K562 (cell line): ENCODE data around the gene ACOT7. TPM values are rescaled to one million over a fixed set of nuclear protein-coding genes. Genes with fewer than 3 reads are reported as not detected.
A peak's percentile ranks its signal among the peaks of the same experiment; 100 is the strongest.

Source experiments
- C11orf30 ChIP-seq: fragments of 450-650 bp; IDR thresholded peaks from 2 replicates; pipeline ENCODE4 v1.6.1; 2016; ENCODE audit warnings: low read depth, mild to moderate bottlenecking
- CBFB ChIP-seq: sonication (generic); formaldehyde crosslinking; IDR thresholded peaks from 2 replicates; pipeline ENCODE4 v1.4.0; 2020; ENCODE audit warnings: mild to moderate bottlenecking, missing genetic modification reagents
- CTCFL ChIP-seq: IDR thresholded peaks from 2 replicates; pipeline ENCODE4 v1.6.1; 2011; ENCODE audit warnings: borderline replicate concordance, low read depth, mild to moderate bottlenecking, moderate library complexity, low read length; ENCODE audit not compliant: insufficient read depth, poor library complexity, severe bottlenecking
- FIP1L1 ChIP-seq: fragments of 200-400 bp; formaldehyde crosslinking; IDR thresholded peaks from 2 replicates; pipeline ENCODE4 v1.6.1; 2018; ENCODE audit warnings: mild to moderate bottlenecking, low read depth, low read length; ENCODE audit not compliant: poor library complexity, severe bottlenecking
- FOXP4 ChIP-seq: sonication (generic); formaldehyde crosslinking; IDR thresholded peaks from 2 replicates; pipeline ENCODE4 v1.8.0; 2022; ENCODE audit warnings: mild to moderate bottlenecking, missing genetic modification reagents, borderline replicate concordance
- MEIS2 ChIP-seq: fragments of 450-650 bp; IDR thresholded peaks from 2 replicates; pipeline ENCODE4 v1.6.1; 2014; ENCODE audit warnings: mild to moderate bottlenecking; ENCODE audit not compliant: partially characterized antibody
- NFATC3 ChIP-seq: fragments of 450-650 bp; IDR thresholded peaks from 2 replicates; pipeline ENCODE4 v1.6.1; 2017; ENCODE audit warnings: mild to moderate bottlenecking
- NUFIP1 ChIP-seq: fragments of 450-650 bp; IDR thresholded peaks from 2 replicates; pipeline ENCODE4 v1.6.1; 2018; ENCODE audit not compliant: partially characterized antibody
- REST ChIP-seq, 2 experiments: fragments of 450-650 bp; formaldehyde crosslinking in 1 of 2; IDR thresholded peaks; 2 replicates each; pipeline versions ENCODE4 v1.4.0 to v1.6.1; 2014 to 2020; ENCODE audit warnings: mild to moderate bottlenecking in 2 of 2, borderline replicate concordance in 1 of 2, low read depth in 1 of 2
- SAP30 ChIP-seq: fragments of 200-600 bp; sonication (generic); IDR thresholded peaks from 2 replicates; pipeline ENCODE4 v1.6.1; 2012; ENCODE audit warnings: borderline replicate concordance, low read depth, mild to moderate bottlenecking, moderate library complexity, low read length, control low read depth, inconsistent platforms; ENCODE audit not compliant: insufficient read depth, poor library complexity, severe bottlenecking
- SMAD1 ChIP-seq: fragments of 150-350 bp; IDR thresholded peaks from 2 replicates; pipeline ENCODE4 v1.6.1; 2014; ENCODE audit warnings: low read length, low read depth; ENCODE audit not compliant: partially characterized antibody
- ZBTB9 ChIP-seq: fragments of 450-650 bp; formaldehyde crosslinking; IDR thresholded peaks from 2 replicates; pipeline ENCODE4 v1.4.0; 2020; ENCODE audit warnings: mild to moderate bottlenecking, moderate library complexity
- ZNF12 ChIP-seq: sonication (generic); formaldehyde crosslinking; IDR thresholded peaks from 2 replicates; pipeline ENCODE4 v1.4.0; 2020; ENCODE audit warnings: mild to moderate bottlenecking, missing genetic modification reagents
- polyA plus RNA-seq, 8 experiments: library from polyadenylated mRNA; depleted of rRNA in 4 of 8; stranded (reverse) in 5 of 8; unstranded in 3 of 8; fragments of >200 nt; fragmentation: Nextera tagmentation in 2 of 8; fragmentation: Illumina TruSeq in 1 of 8; extraction: Ambion mirVana in 2 of 8; extraction: Trizol in 1 of 8; gene quantifications; 2 replicates each; pipeline versions ENCODE4 v1.2.1 to v1.2.3, GENCODE V29; 2011 to 2014; ENCODE audit warnings: inconsistent platforms in 1 of 8, missing spikeins in 1 of 8
- total RNA-seq, 7 experiments: library from RNA; depleted of rRNA in 6 of 7; stranded (reverse); fragments of >200 nt in 6 of 7; fragmentation: Illumina TruSeq in 2 of 7; extraction: Trizol in 2 of 7; gene quantifications; 2 replicates each; pipeline versions ENCODE4 v1.2.1 to v1.2.3, GENCODE V29; 2011 to 2021; ENCODE audit warnings: low replicate concordance in 1 of 7

The ACOT7 gene
- total and polyA plus RNA-seq, 9 of the 15 experiments (the other 6 are each of a cell fraction or from before 2014, with no cell fraction given), result 7.0 to 92.6 (median 37.2) TPM

- TF ChIP-seq CTCFL (peak; percentile 12), ZBTB9 (CRISPR knock-in tag) (no peak), C11orf30 (no peak), FOXP4 (CRISPR knock-in tag) (no peak), FIP1L1 (no peak), SMAD1 (no peak), REST (IDR thresholded peaks at IDR 0.05; ENCODE audit: borderline replicate concordance) (peak; percentile 73), REST (CRISPR knock-in tag; IDR thresholded peaks at IDR 0.05; ENCODE audit: low read depth) (no peak), NFATC3 (no peak), CBFB (0 out of 2 replicates have a peak, but pooled peaks have one; percentile 12), MEIS2 (no peak), NUFIP1 (no peak), SAP30 (no peak), ZNF12 (no peak)
Observed at GRCh38 chr1:6438047-6438525, 44.5 kb upstream of the ACOT7 start (continued).
